Motor neuron (in vitro differentiated cells): ENCODE measurements around the gene ATP10B. TPM values are rescaled to one million over a fixed set of nuclear protein-coding genes. Genes with fewer than 3 reads are reported as not detected.

ENCODE experiments used
- ATAC-seq, 8 experiments: fragments of 200-7000 bp; cut with Tn5 transposase; replicated peaks in 6 of 8; 2 replicates each; pipeline ENCODE4 v1.8.0; 2021; ENCODE audit warnings: mild to moderate bottlenecking in 8 of 8, moderate library complexity in 8 of 8
- H3K27ac ChIP-seq, 2 donors: fragments of 250-450 bp; sonication (Bioruptor Pico); 2 replicates each; pipeline ENCODE4 v1.9.0; 2021; ENCODE audit warnings: antibody characterized with exemption in 2 of 2, mild to moderate bottlenecking in 2 of 2, moderate library complexity in 1 of 2
- H3K4me1 ChIP-seq, 2 donors: fragments of 250-450 bp; sonication (Bioruptor Pico); replicated peaks in 1 of 2; 2 replicates each; pipeline ENCODE4 v1.6.1; 2021; ENCODE audit warnings: antibody characterized with exemption in 2 of 2, mild to moderate bottlenecking in 2 of 2, moderate library complexity in 1 of 2
- H3K4me3 ChIP-seq, 5 donors: fragments of 250-450 bp; sonication (Bioruptor Pico); 2 replicates each; pipeline ENCODE4 v1.9.0; 2021; ENCODE audit warnings: antibody characterized with exemption in 5 of 5, mild to moderate bottlenecking in 5 of 5, moderate library complexity in 4 of 5
- WGBS, 10 experiments: fragments of 450-650 bp; shearing (Covaris generic); methylation state at CpG; one replicate each; pipeline ENCODE4 v1.0.0; 2022; 5-methylcytosine and 5-hydroxymethylcytosine counted together
- in situ Hi-C, 9 experiments: fragments of 400-800 bp; cut with MboI; loops; one replicate each; pipeline ENCODE4 v1.15.0; 2021; ENCODE audit warnings: low sequenced_read_pairs in 9 of 9, low pct_unique_long_range_greater_than_20kb in 2 of 9; ENCODE audit not compliant: unreplicated experiment in 9 of 9
- total RNA-seq, 8 experiments: library from RNA; unstranded; fragments of 300-600 nt; gene quantifications; 2 replicates each; pipeline versions ENCODE4 v1.2.3 to v1.2.4, GENCODE V29; 2022

Gene ATP10B
- total RNA-seq, 8 experiments from 2014 or later = 0.05 to 0.76 (median 0.42) TPM; not detected in 1

- in situ Hi-C loops = no loop called here
- no peak overlapping the region for H3K27ac ChIP-seq
- no peaks in the 10 kb centered on the region for H3K4me1 ChIP-seq
- no peak overlapping the region for H3K4me3 ChIP-seq
- 0 to 73% (median 33%) methylated on average over 1 to 5 of the region's 5 CpGs; no CpG with 5 or more reads in 2 of the 10 experiments for WGBS, 10 experiments
- ATAC-seq = no peak
Measured at GRCh38 chr5:160627921-160628618, 223.9 kb downstream of the ATP10B start.

- in situ Hi-C loops = no loop called here
- no peak overlapping the region for H3K4me3 ChIP-seq
- H3K4me1 ChIP-seq = no peaks in the 10 kb centered on the region
- no peak overlapping the region for H3K27ac ChIP-seq
- no peak for ATAC-seq
- 26 to 100% (median 70%) methylated on average over 1 to 7 of the region's 7 CpGs; no CpG with 5 or more reads in 1 of the 10 experiments for WGBS, 10 experiments
Measured at GRCh38 chr5:160626322-160626721, 225.7 kb downstream of the ATP10B start.

- 0 to 85% (median 39%) methylated on average over 1 of the region's 1 CpG; no CpG with 5 or more reads in 4 of the 10 experiments for WGBS, 10 experiments
- H3K4me1 ChIP-seq = no peaks in the 10 kb centered on the region
- H3K4me3 ChIP-seq = no peak overlapping the region
- in situ Hi-C loops = no loop called here
- ATAC-seq = no peak
- no peak overlapping the region for H3K27ac ChIP-seq
Measured at GRCh38 chr5:160621526-160621925, 230.5 kb downstream of the ATP10B start.

DNA sequence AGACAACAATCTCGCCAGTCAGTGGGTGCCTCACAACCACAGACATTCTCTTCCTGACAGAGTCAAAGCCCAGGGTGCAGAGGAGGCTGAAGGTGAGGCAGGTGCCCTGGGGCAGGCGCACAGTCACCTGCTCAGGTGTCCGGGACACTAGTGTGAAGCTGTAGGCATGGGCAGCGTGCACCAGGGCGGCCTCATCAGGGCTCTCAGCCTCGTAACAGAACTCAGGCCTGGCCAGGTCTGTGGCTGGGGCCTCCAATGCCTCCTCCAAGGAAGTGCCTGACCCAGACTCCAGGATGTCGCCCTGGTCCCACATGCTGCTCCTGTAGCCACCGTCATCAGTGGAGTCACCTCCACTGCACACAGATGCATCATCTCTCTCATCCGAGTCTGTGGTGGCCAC lies 231.6 kb downstream of the ATP10B start:
- no peaks in the 10 kb centered on the region for H3K4me1 ChIP-seq
- no peak overlapping the region for H3K4me3 ChIP-seq
- WGBS, 10 experiments = 0 to 91% (median 36%) methylated on average over 1 of the region's 9 CpGs; no CpG with 5 or more reads in 6 of the 10 experiments
- no peak for ATAC-seq
- in situ Hi-C loops = no loop called here
- H3K27ac ChIP-seq = no peak overlapping the region

DNA sequence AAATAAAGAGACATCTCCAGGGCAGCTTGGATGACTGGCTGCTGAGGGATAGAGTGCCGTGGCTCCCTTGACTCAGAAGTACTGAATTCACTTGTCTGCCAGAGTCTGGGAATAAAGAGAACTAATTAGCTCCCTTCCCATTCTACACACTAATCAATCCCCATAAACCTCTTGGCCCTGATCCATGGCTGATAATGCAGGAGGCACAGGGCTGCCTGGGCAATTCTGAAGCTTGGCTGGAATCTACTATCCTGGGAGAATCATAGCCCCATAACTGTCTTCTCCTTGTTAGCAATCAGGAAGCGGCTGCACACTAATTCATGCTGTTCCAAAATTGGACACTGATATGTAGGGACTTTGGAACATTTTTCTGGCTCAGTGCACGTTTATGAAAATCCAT lies 232.6 kb downstream of the ATP10B start:
- H3K4me3 ChIP-seq = no peak overlapping the region
- ATAC-seq = no peak
- H3K4me1 ChIP-seq = no peaks in the 10 kb centered on the region
- WGBS, 10 experiments = 0 to 100% (median 49%) methylated on average over 1 to 3 of the region's 3 CpGs; no CpG with 5 or more reads in 2 of the 10 experiments
- no peak overlapping the region for H3K27ac ChIP-seq
- in situ Hi-C loops = no loop called here

GRCh38 chr5:160618286-160618685 lies 233.7 kb downstream of the ATP10B start:
- in situ Hi-C loops = no loop called here
- 0 to 100% (median 57%) methylated on average over 1 of the region's 1 CpG; no CpG with 5 or more reads in 2 of the 10 experiments for WGBS, 10 experiments
- ATAC-seq = no peak
- Histone ChIP-seq H3K4me1 (no peaks in the 10 kb centered on the region), H3K27ac (no peak overlapping the region), H3K4me3 (no peak overlapping the region)

DNA sequence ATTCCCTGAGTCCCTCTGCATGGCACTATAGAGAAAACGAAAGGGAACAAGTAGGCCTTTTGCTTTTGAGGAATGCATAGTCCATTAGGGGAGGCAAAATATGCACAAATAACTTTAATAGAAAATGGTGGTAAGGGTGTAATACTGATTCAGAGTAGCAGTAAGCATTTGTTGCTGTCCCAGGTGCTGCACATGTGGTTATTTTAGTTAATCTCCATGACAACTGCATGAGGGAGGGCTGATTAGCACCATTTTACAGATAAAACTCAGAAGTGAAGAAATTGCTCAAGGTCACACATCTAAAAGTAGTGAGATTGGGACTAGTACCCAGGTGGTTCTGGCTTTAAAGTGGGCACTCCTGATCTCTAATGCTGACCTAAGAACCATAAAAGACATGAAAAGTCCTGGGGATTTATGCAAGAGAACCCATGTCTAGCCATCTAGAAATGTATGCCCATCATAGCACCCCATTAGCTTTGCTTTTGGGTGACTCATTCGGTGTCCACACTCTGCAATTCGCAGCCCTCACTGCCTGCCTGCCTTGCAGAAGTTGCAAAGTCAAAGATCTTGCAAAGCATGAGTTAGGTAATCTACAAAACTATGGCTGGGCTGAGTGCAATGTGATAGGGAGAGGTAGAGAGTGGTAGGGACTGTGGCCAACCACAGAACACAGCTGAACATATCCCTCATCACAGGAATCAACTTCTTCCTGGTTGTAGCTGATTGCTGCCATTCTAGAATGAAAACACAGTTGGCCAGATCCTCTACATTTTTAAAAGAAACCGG lies 235.1 kb downstream of the ATP10B start:
- no peak overlapping the region for H3K4me3 ChIP-seq
- H3K4me1 ChIP-seq = no peaks in the 10 kb centered on the region
- WGBS, 10 experiments = 0 to 89% (median 46%) methylated on average over 1 to 4 of the region's 4 CpGs; no CpG with 5 or more reads in 2 of the 10 experiments
- no peak overlapping the region for H3K27ac ChIP-seq
- no peak for ATAC-seq
- in situ Hi-C loops = no loop called here

- WGBS, 10 experiments = 0 to 100% (median 65%) methylated on average over 1 to 3 of the region's 3 CpGs
- Histone ChIP-seq H3K4me3 (no peak overlapping the region), H3K27ac (no peak overlapping the region), H3K4me1 (no peaks in the 10 kb centered on the region)
- ATAC-seq = no peak
- in situ Hi-C loops = no loop called here
Measured at GRCh38 chr5:160614136-160614535, 237.9 kb downstream of the ATP10B start.

- H3K27ac ChIP-seq = no peak overlapping the region
- 0 to 100% (median 50%) methylated on average over 1 to 2 of the region's 2 CpGs; no CpG with 5 or more reads in 1 of the 10 experiments for WGBS, 10 experiments
- no peak for ATAC-seq
- no peaks in the 10 kb centered on the region for H3K4me1 ChIP-seq
- no peak overlapping the region for H3K4me3 ChIP-seq
- in situ Hi-C loops = no loop called here
Measured at GRCh38 chr5:160605266-160605665, 246.7 kb downstream of the ATP10B start.

DNA sequence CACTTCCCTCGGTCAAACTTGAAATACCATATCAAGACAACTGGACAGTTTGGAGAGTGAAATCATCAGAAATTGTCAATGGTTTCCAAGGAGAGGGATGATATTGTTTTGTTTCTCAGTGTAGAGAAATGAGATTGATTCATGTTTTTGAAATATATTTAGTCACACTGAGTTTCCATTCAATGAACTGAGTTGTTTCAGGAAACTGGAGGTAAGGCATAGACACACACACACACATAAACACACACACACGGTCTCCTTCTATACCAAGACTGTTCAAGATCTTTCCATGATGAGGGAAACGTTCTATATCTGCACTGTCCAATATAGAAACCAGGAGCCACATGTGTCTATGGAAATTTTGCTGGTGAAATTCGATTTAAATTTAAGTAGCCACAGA lies 247.5 kb downstream of the ATP10B start:
- no peak overlapping the region for H3K27ac ChIP-seq
- no peak for ATAC-seq
- WGBS, 10 experiments = 0 to 83% (median 37%) methylated on average over 1 to 3 of the region's 4 CpGs
- no peaks in the 10 kb centered on the region for H3K4me1 ChIP-seq
- no peak overlapping the region for H3K4me3 ChIP-seq
- in situ Hi-C loops = no loop called here

- Histone ChIP-seq H3K27ac (no peak overlapping the region), H3K4me1 (no peaks in the 10 kb centered on the region), H3K4me3 (no peak overlapping the region)
- in situ Hi-C loops = no loop called here
- 20 to 100% (median 87%) methylated on average over 1 to 4 of the region's 4 CpGs; no CpG with 5 or more reads in 6 of the 10 experiments for WGBS, 10 experiments
- ATAC-seq = no peak
Measured at GRCh38 chr5:160602744-160603143, 249.3 kb downstream of the ATP10B start.

- in situ Hi-C loops = no loop called here
- Histone ChIP-seq H3K4me3 (no peak overlapping the region), H3K4me1 (no peaks in the 10 kb centered on the region), H3K27ac (no peak overlapping the region)
- ATAC-seq = no peak
- WGBS, 10 experiments = 20 to 100% (median 73%) methylated on average over 1 of the region's 1 CpG; no CpG with 5 or more reads in 2 of the 10 experiments
Measured at GRCh38 chr5:160601046-160601445, 251.0 kb downstream of the ATP10B start.

DNA sequence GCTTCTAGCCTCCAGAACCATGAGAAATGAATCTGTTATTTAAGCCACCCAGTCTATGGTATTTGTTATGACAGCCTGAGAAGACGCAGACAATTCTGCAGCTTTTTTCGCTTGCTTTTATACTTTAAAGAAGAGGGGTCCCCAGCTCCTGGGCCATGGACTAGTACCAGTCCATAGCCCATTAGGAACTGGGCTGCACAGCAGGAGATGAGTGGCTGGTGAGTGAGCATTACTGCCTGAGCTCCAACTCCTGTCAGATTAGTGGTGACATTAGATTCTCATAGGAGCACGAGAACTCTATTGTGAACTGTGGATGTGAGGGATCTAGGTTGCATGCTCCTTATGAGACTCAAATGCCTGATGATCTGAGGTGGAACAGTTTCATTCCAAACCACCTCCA lies 278.7 kb downstream of the ATP10B start:
- 14 to 100% (median 87%) methylated on average over 1 to 3 of the region's 3 CpGs; no CpG with 5 or more reads in 4 of the 10 experiments for WGBS, 10 experiments
- no peak overlapping the region for H3K4me3 ChIP-seq
- no peak overlapping the region for H3K27ac ChIP-seq
- ATAC-seq = no peak
- in situ Hi-C loops = no loop called here
- H3K4me1 ChIP-seq = no peaks in the 10 kb centered on the region
